A549 (cell line): ENCODE data around the gene SLC9B1.

Experiments
- CHD2 ChIP-seq: fragments of 150-350 bp; IDR thresholded peaks from 2 replicates; pipeline ENCODE4 v1.6.1; 2014; ENCODE audit warnings: low read length; ENCODE audit not compliant: partially characterized antibody
- EP300 ChIP-seq, 2 experiments: fragments of >200 bp; sonication (Bioruptor Twin); formaldehyde crosslinking; IDR thresholded peaks; 2 replicates in 1 of 2; 3 replicates in 1 of 2; pipeline ENCODE4 v1.6.1; 2016 to 2017
- MAZ ChIP-seq: fragments of 150-350 bp; IDR thresholded peaks from 2 replicates; pipeline ENCODE4 v1.6.1; 2014; ENCODE audit warnings: antibody characterized with exemption, low read depth, low read length, borderline replicate concordance
- POLR2AphosphoS2 ChIP-seq: conservative IDR thresholded peaks from 2 replicates; pipeline ENCODE4 v1.6.1; 2012; ENCODE audit warnings: low read length, improper control_type of control experiment, inconsistent platforms
- RAD21 ChIP-seq, 2 experiments: fragments of >200 bp in 1 of 2; sonication (Bioruptor Twin) in 1 of 2; formaldehyde crosslinking in 1 of 2; IDR thresholded peaks in 1 of 2; conservative IDR thresholded peaks in 1 of 2; 2 replicates in 1 of 2; 3 replicates in 1 of 2; pipeline ENCODE4 v1.6.1; 2012 to 2018; ENCODE audit warnings: inconsistent platforms in 1 of 2
- SMC3 ChIP-seq: fragments of >200 bp; sonication (Bioruptor Twin); formaldehyde crosslinking; IDR thresholded peaks from 3 replicates; pipeline ENCODE4 v1.6.1; 2018; ENCODE audit warnings: inconsistent platforms
- TF ChIP-seq, protein P1 (sequence below): fragments of >200 bp; sonication (Bioruptor Twin); formaldehyde crosslinking; IDR thresholded peaks from 3 replicates; pipeline ENCODE4 v1.5.1; 2016
- TF ChIP-seq, protein P2 (sequence below): IDR thresholded peaks from 2 replicates; pipeline ENCODE4 v1.6.1; 2012
- TF ChIP-seq, protein P3 (sequence below): fragments of 200-600 bp; sonication (generic); IDR thresholded peaks from 2 replicates; pipeline ENCODE4 v1.6.1; 2016; ENCODE audit warnings: antibody characterized with exemption, mild to moderate bottlenecking, moderate library complexity

DNA sequence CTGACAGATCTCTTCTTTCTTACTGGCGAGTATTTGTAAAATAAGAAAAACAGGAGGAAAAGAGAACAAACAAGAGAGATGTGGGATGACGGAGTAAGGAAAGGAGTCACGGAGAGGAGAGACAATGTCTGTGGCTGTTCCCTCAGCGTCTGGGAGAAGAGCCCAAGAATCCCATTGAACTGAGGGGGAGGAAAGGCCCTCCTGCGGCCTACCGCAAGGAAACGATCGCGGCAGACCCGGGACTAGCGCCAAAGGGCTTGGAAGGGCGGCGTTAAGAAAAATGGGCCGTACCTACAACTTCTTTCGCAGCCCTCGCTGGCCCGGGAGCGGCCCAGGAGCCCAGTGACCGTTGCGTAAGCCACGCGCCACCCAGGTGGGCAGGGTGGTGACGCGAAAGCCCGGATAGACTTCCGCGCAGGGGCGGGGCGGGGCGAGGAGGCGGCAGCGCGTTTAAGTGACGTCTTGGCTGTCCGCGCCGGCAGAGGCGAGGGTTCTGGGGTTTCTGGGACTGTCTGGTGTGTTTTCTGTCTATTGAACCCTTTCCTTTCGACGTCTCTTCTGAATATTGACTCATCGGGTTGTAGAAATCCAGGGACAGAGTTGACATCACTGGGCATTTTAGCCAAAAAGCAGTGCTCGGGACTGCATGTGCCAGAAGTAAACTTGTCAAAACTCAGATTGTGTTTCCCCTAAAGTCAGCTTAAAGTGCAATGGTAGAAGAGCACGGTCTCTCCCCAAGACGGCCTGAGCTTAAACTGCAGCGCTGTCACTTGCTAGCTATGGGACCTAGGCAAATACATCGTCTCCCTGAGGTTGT lies at the start of gene SLC9B1:
- TF ChIP-seq EP300 (IDR thresholded peaks at IDR 0.05) (no peak), RAD21 (conservative IDR thresholded peaks at IDR 0.05 in 1 of 2, IDR thresholded peaks at IDR 0.05 in 1 of 2) (no peak), MAZ (0 out of 2 replicates have a peak, but pooled peaks have one; percentile 24), CHD2 (no peak), SMC3 (0 out of 3 replicates have a peak, but pooled peaks have one; percentile 10), POLR2AphosphoS2 (no peak)
- TF ChIP-seq, protein P1, sequence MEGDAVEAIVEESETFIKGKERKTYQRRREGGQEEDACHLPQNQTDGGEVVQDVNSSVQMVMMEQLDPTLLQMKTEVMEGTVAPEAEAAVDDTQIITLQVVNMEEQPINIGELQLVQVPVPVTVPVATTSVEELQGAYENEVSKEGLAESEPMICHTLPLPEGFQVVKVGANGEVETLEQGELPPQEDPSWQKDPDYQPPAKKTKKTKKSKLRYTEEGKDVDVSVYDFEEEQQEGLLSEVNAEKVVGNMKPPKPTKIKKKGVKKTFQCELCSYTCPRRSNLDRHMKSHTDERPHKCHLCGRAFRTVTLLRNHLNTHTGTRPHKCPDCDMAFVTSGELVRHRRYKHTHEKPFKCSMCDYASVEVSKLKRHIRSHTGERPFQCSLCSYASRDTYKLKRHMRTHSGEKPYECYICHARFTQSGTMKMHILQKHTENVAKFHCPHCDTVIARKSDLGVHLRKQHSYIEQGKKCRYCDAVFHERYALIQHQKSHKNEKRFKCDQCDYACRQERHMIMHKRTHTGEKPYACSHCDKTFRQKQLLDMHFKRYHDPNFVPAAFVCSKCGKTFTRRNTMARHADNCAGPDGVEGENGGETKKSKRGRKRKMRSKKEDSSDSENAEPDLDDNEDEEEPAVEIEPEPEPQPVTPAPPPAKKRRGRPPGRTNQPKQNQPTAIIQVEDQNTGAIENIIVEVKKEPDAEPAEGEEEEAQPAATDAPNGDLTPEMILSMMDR, result no peak
- TF ChIP-seq, protein P2, sequence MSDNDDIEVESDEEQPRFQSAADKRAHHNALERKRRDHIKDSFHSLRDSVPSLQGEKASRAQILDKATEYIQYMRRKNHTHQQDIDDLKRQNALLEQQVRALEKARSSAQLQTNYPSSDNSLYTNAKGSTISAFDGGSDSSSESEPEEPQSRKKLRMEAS, result peak; percentile 90
- TF ChIP-seq, protein P3, sequence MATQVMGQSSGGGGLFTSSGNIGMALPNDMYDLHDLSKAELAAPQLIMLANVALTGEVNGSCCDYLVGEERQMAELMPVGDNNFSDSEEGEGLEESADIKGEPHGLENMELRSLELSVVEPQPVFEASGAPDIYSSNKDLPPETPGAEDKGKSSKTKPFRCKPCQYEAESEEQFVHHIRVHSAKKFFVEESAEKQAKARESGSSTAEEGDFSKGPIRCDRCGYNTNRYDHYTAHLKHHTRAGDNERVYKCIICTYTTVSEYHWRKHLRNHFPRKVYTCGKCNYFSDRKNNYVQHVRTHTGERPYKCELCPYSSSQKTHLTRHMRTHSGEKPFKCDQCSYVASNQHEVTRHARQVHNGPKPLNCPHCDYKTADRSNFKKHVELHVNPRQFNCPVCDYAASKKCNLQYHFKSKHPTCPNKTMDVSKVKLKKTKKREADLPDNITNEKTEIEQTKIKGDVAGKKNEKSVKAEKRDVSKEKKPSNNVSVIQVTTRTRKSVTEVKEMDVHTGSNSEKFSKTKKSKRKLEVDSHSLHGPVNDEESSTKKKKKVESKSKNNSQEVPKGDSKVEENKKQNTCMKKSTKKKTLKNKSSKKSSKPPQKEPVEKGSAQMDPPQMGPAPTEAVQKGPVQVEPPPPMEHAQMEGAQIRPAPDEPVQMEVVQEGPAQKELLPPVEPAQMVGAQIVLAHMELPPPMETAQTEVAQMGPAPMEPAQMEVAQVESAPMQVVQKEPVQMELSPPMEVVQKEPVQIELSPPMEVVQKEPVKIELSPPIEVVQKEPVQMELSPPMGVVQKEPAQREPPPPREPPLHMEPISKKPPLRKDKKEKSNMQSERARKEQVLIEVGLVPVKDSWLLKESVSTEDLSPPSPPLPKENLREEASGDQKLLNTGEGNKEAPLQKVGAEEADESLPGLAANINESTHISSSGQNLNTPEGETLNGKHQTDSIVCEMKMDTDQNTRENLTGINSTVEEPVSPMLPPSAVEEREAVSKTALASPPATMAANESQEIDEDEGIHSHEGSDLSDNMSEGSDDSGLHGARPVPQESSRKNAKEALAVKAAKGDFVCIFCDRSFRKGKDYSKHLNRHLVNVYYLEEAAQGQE, result no peak
